Astrocyte (in vitro differentiated cells and primary cell): ENCODE measurements around the gene IL4R. TPM values are rescaled to one million over a fixed set of nuclear protein-coding genes. Genes with fewer than 3 reads are reported as not detected.

Experiments
- DNase-seq: peaks from one replicate; pipeline ENCODE4 v3.0.0-alpha.2; 2010; ENCODE audit warnings: low read depth
- FAIRE-seq: peaks from 2 replicates; lab custom pipeline; 2011; peaks lifted over from hg19 to GRCh38; lab: Jason Lieb, UNC
- H2AFZ ChIP-seq: 2 replicates; pipeline ENCODE4 v1.6.0; 2012; ENCODE audit warnings: low read depth, low read length, inconsistent platforms
- H3K27ac ChIP-seq: 2 replicates; pipeline ENCODE4 v1.5.1; 2011; ENCODE audit warnings: low read depth, low read length, inconsistent platforms
- H3K27me3 ChIP-seq: 2 replicates; pipeline ENCODE4 v1.6.0; 2011; ENCODE audit warnings: low read length, inconsistent platforms; ENCODE audit not compliant: insufficient read depth
- H3K36me3 ChIP-seq: 2 replicates; pipeline ENCODE4 v1.5.1; 2011; ENCODE audit warnings: low read length, inconsistent platforms; ENCODE audit not compliant: insufficient read depth
- H3K4me1 ChIP-seq: 2 replicates; pipeline ENCODE4 v1.5.1; 2011; ENCODE audit warnings: low read length, inconsistent platforms; ENCODE audit not compliant: insufficient read depth
- H3K4me2 ChIP-seq: 2 replicates; pipeline ENCODE4 v1.6.0; 2012; ENCODE audit warnings: low read length, inconsistent platforms
- H3K4me3 ChIP-seq: 2 replicates; pipeline ENCODE4 v1.5.1; 2011; ENCODE audit warnings: low read depth, mild to moderate bottlenecking, low read length, inconsistent platforms; ENCODE audit not compliant: insufficient read depth
- H3K79me2 ChIP-seq: 2 replicates; pipeline ENCODE4 v1.6.0; 2012; ENCODE audit warnings: mild to moderate bottlenecking, low read length, inconsistent platforms; ENCODE audit not compliant: insufficient read depth
- H3K9ac ChIP-seq: 2 replicates; pipeline ENCODE4 v1.6.0; 2012; ENCODE audit warnings: mild to moderate bottlenecking, low read length, inconsistent platforms
- H3K9me3 ChIP-seq: 2 replicates; pipeline ENCODE4 v1.5.1; 2012; ENCODE audit warnings: low read depth, mild to moderate bottlenecking, low read length, inconsistent platforms; ENCODE audit not compliant: insufficient read depth
- H4K20me1 ChIP-seq: 2 replicates; pipeline ENCODE4 v1.6.0; 2012; ENCODE audit warnings: low read length, inconsistent platforms; ENCODE audit not compliant: insufficient read depth
- H3K27ac Mint-ChIP-seq: one replicate; pipeline ENCODE4 v1.8.0; 2021; ENCODE audit warnings: mild to moderate bottlenecking, mixed read lengths; ENCODE audit not compliant: unreplicated experiment
- H3K27me3 Mint-ChIP-seq: one replicate; pipeline ENCODE4 v1.8.0; 2021; ENCODE audit warnings: low read depth, mixed read lengths; ENCODE audit not compliant: unreplicated experiment
- H3K36me3 Mint-ChIP-seq: one replicate; pipeline ENCODE4 v1.8.0; 2021; ENCODE audit warnings: low read depth, mixed read lengths; ENCODE audit not compliant: unreplicated experiment
- H3K4me1 Mint-ChIP-seq: one replicate; pipeline ENCODE4 v1.8.0; 2021; ENCODE audit warnings: low read depth, mixed read lengths; ENCODE audit not compliant: unreplicated experiment
- H3K4me3 Mint-ChIP-seq: one replicate; pipeline ENCODE4 v1.8.0; 2021; ENCODE audit warnings: mild to moderate bottlenecking, moderate library complexity, mixed read lengths; ENCODE audit not compliant: unreplicated experiment
- H3K9me3 Mint-ChIP-seq: one replicate; pipeline ENCODE4 v1.8.0; 2021; ENCODE audit warnings: mild to moderate bottlenecking, mixed read lengths; ENCODE audit not compliant: unreplicated experiment
- EZH2 ChIP-seq: IDR thresholded peaks from 2 replicates; pipeline ENCODE4 v1.6.1; 2012; ENCODE audit warnings: mild to moderate bottlenecking, low read length, inconsistent platforms; ENCODE audit not compliant: insufficient read depth
- total RNA-seq: library from RNA; stranded (reverse); gene quantifications from 2 replicates; pipeline ENCODE4 v1.2.1, GENCODE V29; 2021
- TF ChIP-seq, protein P1 (sequence below): IDR thresholded peaks from 2 replicates; pipeline ENCODE4 v1.5.1; 2011; ENCODE audit warnings: low read depth, mild to moderate bottlenecking, inconsistent platforms, low read length, moderate library complexity; ENCODE audit not compliant: insufficient read depth

The IL4R gene
- total RNA-seq, 1 donor from 2014 or later: 17.5 TPM

DNA sequence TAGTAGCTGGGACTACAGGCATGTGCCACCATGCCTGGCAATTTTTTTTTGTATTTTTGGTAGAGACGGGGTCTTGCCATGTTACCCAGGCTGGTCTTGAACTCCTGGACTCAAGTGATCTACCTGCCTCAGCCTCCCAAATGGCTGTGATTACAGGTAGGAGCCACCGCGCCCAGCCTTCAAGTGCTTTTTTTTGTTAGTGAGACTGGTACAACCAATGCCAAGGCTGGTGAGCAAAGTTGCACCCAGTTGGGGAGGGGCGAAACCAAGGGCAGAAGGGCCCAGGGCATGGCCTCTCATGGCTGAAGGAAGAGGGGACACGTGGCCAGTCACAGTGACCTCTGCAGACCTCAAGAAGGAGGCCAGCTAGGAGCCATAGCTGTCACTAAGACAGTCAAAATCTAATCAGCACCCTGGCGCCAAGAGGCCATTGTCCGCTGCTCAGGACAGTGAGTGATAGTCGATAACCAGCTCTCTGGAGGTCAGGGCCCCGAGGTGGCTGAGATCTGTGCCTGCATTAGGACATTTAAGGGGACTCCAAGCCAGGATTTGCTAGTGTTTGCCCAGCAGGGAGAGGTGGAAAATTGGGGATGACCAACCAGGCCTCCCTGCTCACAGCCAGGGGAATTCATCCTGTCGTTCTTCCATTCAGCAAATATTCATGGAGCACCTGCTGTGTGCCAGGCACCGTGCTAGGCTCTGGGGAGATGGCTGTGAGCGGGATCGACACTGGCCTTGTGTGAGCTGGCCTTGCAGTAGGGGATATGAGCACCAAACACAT is 10.2 kb downstream of the IL4R start:
- DNase-seq: no peak
- H3K9ac ChIP-seq: no peak overlapping the region
- peaks cover 7% of the 10 kb centered on the region for H3K4me1 Mint-ChIP-seq

DNA sequence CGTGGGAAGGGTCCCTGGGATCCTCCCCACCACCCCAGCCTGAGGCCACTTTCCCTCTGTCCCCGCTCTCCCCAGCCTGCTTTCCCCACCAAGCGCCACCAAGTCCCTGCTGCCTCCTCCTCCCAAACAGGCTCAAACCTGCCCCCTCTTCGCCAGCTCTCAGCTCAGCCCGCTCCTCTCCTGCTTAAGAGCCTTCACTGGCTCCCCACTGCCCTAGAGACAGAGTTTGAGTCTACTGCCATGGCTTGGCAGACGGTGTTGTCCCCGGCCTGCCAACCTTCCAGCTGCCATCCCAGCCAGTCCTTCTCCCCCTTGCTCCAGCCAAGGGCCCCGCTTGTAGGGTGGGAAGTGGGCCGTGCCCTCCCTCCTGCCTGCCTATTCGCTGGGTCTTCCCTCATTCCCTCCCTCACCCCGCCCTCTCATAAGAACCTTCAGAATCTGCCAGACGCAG is 11.1 kb downstream of the IL4R start:
- Mint-ChIP-seq H3K36me3 (no peaks in the 10 kb centered on the region), H3K27ac (no peak overlapping the region), H3K9me3 (peaks cover 4% of the 10 kb centered on the region), H3K4me3 (no peak overlapping the region), H3K4me1 (peaks cover 7% of the 10 kb centered on the region), H3K27me3 (no peaks in the 10 kb centered on the region)
- Histone ChIP-seq H3K79me2 (peaks cover 76% of the 10 kb centered on the region), H3K4me2 (no peak overlapping the region), H3K36me3 (no peaks in the 10 kb centered on the region), H3K4me3 (no peak overlapping the region), H3K27ac (no peak overlapping the region), H4K20me1 (peaks cover 24% of the 10 kb centered on the region), H3K9me3 (no peaks in the 10 kb centered on the region), H3K9ac (no peak overlapping the region), H3K27me3 (no peaks in the 10 kb centered on the region), H3K4me1 (peaks cover 14% of the 10 kb centered on the region), H2AFZ (no peak overlapping the region)
- no peak for DNase-seq
- no peak for FAIRE-seq
- TF ChIP-seq, protein P1, sequence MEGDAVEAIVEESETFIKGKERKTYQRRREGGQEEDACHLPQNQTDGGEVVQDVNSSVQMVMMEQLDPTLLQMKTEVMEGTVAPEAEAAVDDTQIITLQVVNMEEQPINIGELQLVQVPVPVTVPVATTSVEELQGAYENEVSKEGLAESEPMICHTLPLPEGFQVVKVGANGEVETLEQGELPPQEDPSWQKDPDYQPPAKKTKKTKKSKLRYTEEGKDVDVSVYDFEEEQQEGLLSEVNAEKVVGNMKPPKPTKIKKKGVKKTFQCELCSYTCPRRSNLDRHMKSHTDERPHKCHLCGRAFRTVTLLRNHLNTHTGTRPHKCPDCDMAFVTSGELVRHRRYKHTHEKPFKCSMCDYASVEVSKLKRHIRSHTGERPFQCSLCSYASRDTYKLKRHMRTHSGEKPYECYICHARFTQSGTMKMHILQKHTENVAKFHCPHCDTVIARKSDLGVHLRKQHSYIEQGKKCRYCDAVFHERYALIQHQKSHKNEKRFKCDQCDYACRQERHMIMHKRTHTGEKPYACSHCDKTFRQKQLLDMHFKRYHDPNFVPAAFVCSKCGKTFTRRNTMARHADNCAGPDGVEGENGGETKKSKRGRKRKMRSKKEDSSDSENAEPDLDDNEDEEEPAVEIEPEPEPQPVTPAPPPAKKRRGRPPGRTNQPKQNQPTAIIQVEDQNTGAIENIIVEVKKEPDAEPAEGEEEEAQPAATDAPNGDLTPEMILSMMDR: no peak
- TF ChIP-seq EZH2: no peak

More for the DNA sequence above, 10.2 kb downstream of the IL4R start:
- H3K27me3 Mint-ChIP-seq: no peaks in the 10 kb centered on the region
- no peak overlapping the region for H3K4me3 ChIP-seq
- no peak overlapping the region for H3K27ac Mint-ChIP-seq
- TF ChIP-seq EZH2: no peak
- TF ChIP-seq, protein P1: no peak
- no peaks in the 10 kb centered on the region for H3K9me3 Mint-ChIP-seq
- no peaks in the 10 kb centered on the region for H3K9me3 ChIP-seq
- no peak overlapping the region for H3K27ac ChIP-seq
- no peak overlapping the region for H2AFZ ChIP-seq
- no peak overlapping the region for H3K4me3 Mint-ChIP-seq
- no peaks in the 10 kb centered on the region for H3K27me3 ChIP-seq
- no peaks in the 10 kb centered on the region for H3K36me3 ChIP-seq
- peaks cover 14% of the 10 kb centered on the region for H3K4me1 ChIP-seq
- H3K79me2 ChIP-seq: peaks cover 75% of the 10 kb centered on the region
- no peak overlapping the region for H3K4me2 ChIP-seq
- H4K20me1 ChIP-seq: peaks cover 31% of the 10 kb centered on the region
- no peaks in the 10 kb centered on the region for H3K36me3 Mint-ChIP-seq
- no peak for FAIRE-seq

DNA sequence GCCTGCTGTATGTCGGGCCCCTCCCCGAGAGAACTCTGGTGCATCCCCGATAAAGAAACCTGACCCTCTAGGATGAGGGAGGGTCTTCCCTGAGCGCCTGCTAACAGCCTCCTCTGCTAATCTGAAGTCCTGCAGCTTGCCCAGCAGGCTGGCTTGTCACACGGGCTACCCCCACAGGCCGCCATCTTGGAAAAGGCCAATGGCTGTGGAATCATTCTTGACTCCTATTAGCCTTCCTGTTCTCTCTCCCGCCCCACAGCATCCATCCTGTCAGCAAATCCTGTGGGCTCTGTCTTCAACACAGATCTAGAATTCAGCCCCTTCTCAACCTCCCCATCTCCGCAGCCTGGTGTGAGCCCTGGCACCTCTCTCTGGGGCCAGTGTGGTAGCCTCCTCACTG is 12.0 kb downstream of the IL4R start:
- Histone ChIP-seq H3K27ac (no peak overlapping the region), H3K79me2 (peaks cover 68% of the 10 kb centered on the region)

More for the DNA sequence above, 12.0 kb downstream of the IL4R start:
- Mint-ChIP-seq H3K4me3 (no peak overlapping the region), H3K27me3 (no peaks in the 10 kb centered on the region), H3K4me1 (peaks cover 7% of the 10 kb centered on the region), H3K27ac (no peak overlapping the region), H3K36me3 (peaks cover 2% of the 10 kb centered on the region), H3K9me3 (peaks cover 4% of the 10 kb centered on the region)
- no peak for DNase-seq
- H4K20me1 ChIP-seq: peaks cover 18% of the 10 kb centered on the region
- no peaks in the 10 kb centered on the region for H3K36me3 ChIP-seq
- H3K4me3 ChIP-seq: no peak overlapping the region
- peaks cover 19% of the 10 kb centered on the region for H3K4me1 ChIP-seq
- FAIRE-seq: no peak
- H3K9ac ChIP-seq: no peak overlapping the region
- H3K9me3 ChIP-seq: no peaks in the 10 kb centered on the region
- no peak overlapping the region for H2AFZ ChIP-seq
- no peaks in the 10 kb centered on the region for H3K27me3 ChIP-seq
- TF ChIP-seq, protein P1: no peak
- no peak for TF ChIP-seq EZH2
- H3K4me2 ChIP-seq: no peak overlapping the region
